SK-N-SH (cell line): Measurements from ENCODE around the gene KRT36. TPM values are rescaled to one million over a fixed set of nuclear protein-coding genes. Genes with fewer than 3 reads are reported as not detected.

ENCODE experiments used
- CTCF ChIA-PET: fragments of 300-600, 350-600 bp; formaldehyde crosslinking; extraction: SDS; loops from one replicate; lab custom pipeline; 2021; lab: Yijun Ruan, JAX
- POLR2A ChIA-PET: fragments of 350-600 bp; sonication (Branson Sonifier 250); formaldehyde crosslinking; extraction: SDS; loops from one replicate; lab custom pipeline; 2020; ENCODE audit warnings: antibody characterized with exemption, inconsistent platforms; lab: Yijun Ruan, JAX
- DNase-seq: peaks from one replicate; pipeline ENCODE4 v3.0.0; 2012
- H2AFZ ChIP-seq: fragments of 200-600 bp; sonication (generic); 2 replicates; pipeline ENCODE4 v1.8.1; 2016; ENCODE audit warnings: antibody characterized with exemption, mild to moderate bottlenecking, low read depth
- H3F3A ChIP-seq: fragments of 200-600 bp; sonication (generic); replicated peaks from 2 replicates; pipeline ENCODE3; 2016; ENCODE audit warnings: antibody characterized with exemption, mild to moderate bottlenecking; ENCODE audit not compliant: insufficient read depth
- H3K27ac ChIP-seq, 2 experiments: fragments of 200-500 bp in 1 of 2; fragments of 200-600 bp in 1 of 2; sonication (Bioruptor generic) in 1 of 2; sonication (generic), shearing (Covaris generic) in 1 of 2; 2 replicates each; pipeline versions ENCODE4 v1.5.1 to v1.6.1; 2014 to 2016; ENCODE audit warnings: low read depth in 2 of 2, inconsistent platforms in 1 of 2, low read length in 1 of 2, mild to moderate bottlenecking in 1 of 2, mixed read lengths in 1 of 2
- H3K27me3 ChIP-seq: fragments of 200-600 bp; sonication (generic), shearing (Covaris generic); 2 replicates; pipeline ENCODE4 v1.6.1; 2016; ENCODE audit warnings: mixed run types; ENCODE audit not compliant: insufficient read depth
- H3K36me3 ChIP-seq, 2 experiments: fragments of 200-500 bp in 1 of 2; fragments of 200-600 bp in 1 of 2; sonication (Bioruptor generic) in 1 of 2; sonication (generic) in 1 of 2; replicated peaks in 1 of 2; 2 replicates each; pipeline versions ENCODE3 to v1.5.1; 2014 to 2016; ENCODE audit warnings: low read length in 1 of 2, mild to moderate bottlenecking in 1 of 2; ENCODE audit not compliant: insufficient read depth in 2 of 2, control insufficient read depth in 1 of 2
- H3K4me1 ChIP-seq, 2 experiments: fragments of 200-500 bp in 1 of 2; fragments of 200-600 bp in 1 of 2; sonication (Bioruptor generic) in 1 of 2; sonication (generic), shearing (Covaris generic) in 1 of 2; 2 replicates each; pipeline versions ENCODE4 v1.5.1 to v1.6.1; 2014 to 2016; ENCODE audit warnings: low read depth in 1 of 2, low read length in 1 of 2, mixed run types in 1 of 2; ENCODE audit not compliant: insufficient read depth in 2 of 2, control insufficient read depth in 1 of 2
- H3K4me2 ChIP-seq: fragments of 200-600 bp; sonication (generic), shearing (Covaris generic); 2 replicates; pipeline ENCODE4 v1.6.1; 2017; ENCODE audit warnings: mixed run types
- H3K4me3 ChIP-seq, 2 experiments: fragments of 200-500 bp in 1 of 2; fragments of 200-600 bp in 1 of 2; sonication (Bioruptor generic) in 1 of 2; sonication (generic), shearing (Covaris generic) in 1 of 2; 2 replicates each; pipeline versions ENCODE4 v1.5.1 to v1.8.1; 2014 to 2016; ENCODE audit warnings: low read depth in 2 of 2, inconsistent platforms in 1 of 2, low read length in 1 of 2, mild to moderate bottlenecking in 1 of 2, mixed read lengths in 1 of 2, moderate library complexity in 1 of 2
- H3K79me2 ChIP-seq: fragments of 200-600 bp; sonication (generic); 2 replicates; pipeline ENCODE4 v1.8.1; 2017; ENCODE audit warnings: mild to moderate bottlenecking; ENCODE audit not compliant: insufficient read depth
- H3K9ac ChIP-seq: fragments of 200-600 bp; sonication (generic); 2 replicates; pipeline ENCODE4 v1.6.1; 2017; ENCODE audit warnings: mixed run types
- H3K9me2 ChIP-seq: fragments of 200-600 bp; sonication (generic); 2 replicates; pipeline ENCODE4 v1.6.1; 2017; ENCODE audit warnings: mixed run types
- H3K9me3 ChIP-seq: fragments of 200-600 bp; sonication (generic); 2 replicates; pipeline ENCODE4 v1.6.1; 2017; ENCODE audit warnings: mixed run types, mild to moderate bottlenecking, moderate library complexity
- H4K20me1 ChIP-seq: fragments of 200-600 bp; sonication (generic); 2 replicates; pipeline ENCODE4 v1.6.1; 2017; ENCODE audit warnings: mild to moderate bottlenecking, mixed run types; ENCODE audit not compliant: insufficient read depth
- CTCF ChIP-seq: fragments of 200-600 bp; sonication (generic); IDR thresholded peaks from 2 replicates; pipeline ENCODE4 v1.6.1; 2017; ENCODE audit warnings: antibody characterized with exemption, mild to moderate bottlenecking, moderate library complexity
- ELF1 ChIP-seq: IDR thresholded peaks from 2 replicates; pipeline ENCODE4 v1.4.0; 2012
- EP300 ChIP-seq, 2 experiments: IDR thresholded peaks; 2 replicates each; pipeline versions ENCODE4 v1.4.0 to v1.6.1; 2012; ENCODE audit warnings: borderline replicate concordance in 1 of 2, low read depth in 1 of 2, low read length in 1 of 2
- FOSL2 ChIP-seq: IDR thresholded peaks from 2 replicates; pipeline ENCODE4 v1.4.0; 2012; ENCODE audit warnings: low read depth, mild to moderate bottlenecking, moderate library complexity, borderline replicate concordance
- GABPA ChIP-seq: IDR thresholded peaks from 2 replicates; pipeline ENCODE4 v1.4.0; 2012; ENCODE audit warnings: low read depth, mild to moderate bottlenecking
- GATA2 ChIP-seq: sonication (generic); formaldehyde crosslinking; IDR thresholded peaks from 2 replicates; pipeline ENCODE4 v1.5.0; 2020; ENCODE audit warnings: mild to moderate bottlenecking, missing genetic modification reagents
- MEF2A ChIP-seq: IDR thresholded peaks from 2 replicates; pipeline ENCODE4 v1.4.0; 2012; ENCODE audit warnings: low read depth, borderline replicate concordance
- NRF1 ChIP-seq: IDR thresholded peaks from 2 replicates; pipeline ENCODE4 v1.6.1; 2012; ENCODE audit warnings: low read depth, mild to moderate bottlenecking, low read length
- RAD21 ChIP-seq: IDR thresholded peaks from 2 replicates; pipeline ENCODE4 v1.6.1; 2012; ENCODE audit warnings: mild to moderate bottlenecking, low read length
- RCOR1 ChIP-seq: fragments of 150-350 bp; IDR thresholded peaks from 2 replicates; pipeline ENCODE4 v1.6.1; 2017; ENCODE audit warnings: antibody characterized with exemption, low read length
- RFX5 ChIP-seq: IDR thresholded peaks from 2 replicates; pipeline ENCODE4 v1.6.1; 2012; ENCODE audit warnings: mild to moderate bottlenecking, improper control_type of control experiment, low read length
- RXRA ChIP-seq: IDR thresholded peaks from 2 replicates; pipeline ENCODE4 v1.4.0; 2012; ENCODE audit warnings: low read depth, mild to moderate bottlenecking, borderline replicate concordance
- SMC3 ChIP-seq: IDR thresholded peaks from 2 replicates; pipeline ENCODE4 v1.6.1; 2012; ENCODE audit warnings: low read depth, low read length, improper control_type of control experiment
- TAF1 ChIP-seq: IDR thresholded peaks from 2 replicates; pipeline ENCODE4 v1.6.1; 2012; ENCODE audit warnings: low read depth, mild to moderate bottlenecking, low read length, moderate library complexity, borderline replicate concordance
- TCF12 ChIP-seq: IDR thresholded peaks from 2 replicates; pipeline ENCODE4 v1.4.0; 2012
- TEAD4 ChIP-seq: IDR thresholded peaks from 2 replicates; pipeline ENCODE4 v1.4.0; 2012; ENCODE audit warnings: mild to moderate bottlenecking, borderline replicate concordance; ENCODE audit not compliant: insufficient read depth
- USF1 ChIP-seq: IDR thresholded peaks from 2 replicates; pipeline ENCODE4 v1.4.0; 2012; ENCODE audit warnings: low read depth, borderline replicate concordance
- USF2 ChIP-seq: fragments of 150-350 bp; IDR thresholded peaks from 2 replicates; pipeline ENCODE4 v1.6.1; 2017; ENCODE audit warnings: antibody characterized with exemption, low read length, low read depth, borderline replicate concordance
- YY1 ChIP-seq: IDR thresholded peaks from 2 replicates; pipeline ENCODE4 v1.4.0; 2012; ENCODE audit warnings: low read depth, mild to moderate bottlenecking
- ZBTB33 ChIP-seq: IDR thresholded peaks from 2 replicates; pipeline ENCODE4 v1.4.0; 2012; ENCODE audit warnings: low read depth, borderline replicate concordance
- WGBS: methylation state at CpG from one replicate; pipeline ENCODE4 v1.1.6; 2017; ENCODE audit warnings: low lambda C conversion rate; 5-methylcytosine and 5-hydroxymethylcytosine counted together
- polyA plus RNA-seq, 3 experiments: library from polyadenylated mRNA; depleted of rRNA; stranded (reverse); fragments of >200 nt; gene quantifications; 2 replicates each; pipeline ENCODE4 v1.2.3, GENCODE V29; 2012

The KRT36 gene
- polyA plus RNA-seq, 1 of the 3 experiments (the other 2 are of a cell fraction): not detected

GRCh38 chr17:41537990-41538389, 48.3 kb upstream of the KRT36 start:
- ChIA-PET CTCF (interaction anchor here (1.2 to 25.5 kb wide), 8 partner anchors 8 to 125 kb away, joined by 3 to 646 read pairs (median 6); partner anchors contain the start of genes KRT15 and KRT19), POLR2A (no interaction called here)
- no peaks in the 10 kb centered on the region for H4K20me1 ChIP-seq
- H3K79me2 ChIP-seq: no peaks in the 10 kb centered on the region
- H3K9ac ChIP-seq: peak overlapping the region; percentile 54; the same call in 1 of the 2 replicates
- 0 out of 2 replicates have a peak overlapping the region, but pooled peaks have one; percentile 59 for H3K4me2 ChIP-seq
- no peaks in the 10 kb centered on the region for H3K9me3 ChIP-seq
- no peak overlapping the region for H3K4me3 ChIP-seq
- 81% methylated on average over 6 of the region's 9 CpGs for WGBS
- peaks cover 17 to 37% of the 10 kb centered on the region in 2 experiments; a peak in 3 of 4 replicates for H3K4me1 ChIP-seq
- H3K9me2 ChIP-seq: no peaks in the 10 kb centered on the region
- no peak for DNase-seq
- no peaks in the 10 kb centered on the region for H3K36me3 ChIP-seq
- peak overlapping the region in 1 of 2 experiments; percentile 77; a peak in 2 of 4 replicates for H3K27ac ChIP-seq
- no peaks in the 10 kb centered on the region for H3K27me3 ChIP-seq
- no peak overlapping the region for H2AFZ ChIP-seq
- peaks cover 25% of the 10 kb centered on the region for H3F3A ChIP-seq
- TF ChIP-seq TEAD4: no peak
- TF ChIP-seq GABPA: no peak
- TF ChIP-seq USF2: no peak
- TF ChIP-seq YY1: no peak
- TF ChIP-seq USF1: no peak
- TF ChIP-seq TAF1: no peak
- TF ChIP-seq RXRA: no peak
- TF ChIP-seq GATA2 (CRISPR knock-in tag): no peak
- no peak for TF ChIP-seq SMC3
- TF ChIP-seq MEF2A: no peak
- TF ChIP-seq ELF1: no peak
- no peak for TF ChIP-seq EP300 (IDR thresholded peaks at IDR 0.05; ENCODE audit: borderline replicate concordance in 1 of 2, low read depth in 1 of 2, low read length in 1 of 2)
- no peak for TF ChIP-seq RFX5
- TF ChIP-seq FOSL2: no peak
- TF ChIP-seq RAD21: no peak
- TF ChIP-seq TCF12: no peak
- no peak for TF ChIP-seq RCOR1
- no peak for TF ChIP-seq CTCF
- no peak for TF ChIP-seq ZBTB33
- no peak for TF ChIP-seq NRF1
